Epithelial cell of proximal tubule (primary cell): ENCODE data around the gene TENM3. TPM values are rescaled to one million over a fixed set of nuclear protein-coding genes. Genes with fewer than 3 reads are reported as not detected.

Source experiments
- DNase-seq: peaks from one replicate; pipeline ENCODE4 v3.0.0-alpha.2; 2011; ENCODE audit warnings: low read depth
- H3K4me3 ChIP-seq: 2 replicates; pipeline ENCODE4 v1.5.1; 2011; ENCODE audit warnings: low read depth, mild to moderate bottlenecking, low read length
- total RNA-seq: library from RNA; depleted of rRNA; stranded (reverse); fragments of >200 nt; gene quantifications from 2 replicates; pipeline ENCODE4 v1.2.3, GENCODE V29; 2015
- TF ChIP-seq, protein P1 (sequence below): conservative IDR thresholded peaks from 2 replicates; pipeline ENCODE4 v1.5.1; 2012; ENCODE audit warnings: low read depth, mild to moderate bottlenecking, low read length

The TENM3 gene
- total RNA-seq, 1 donor from 2014 or later, result 2.4 TPM

GRCh38 chr4:182662551-182662950, 419.3 kb downstream of the TENM3 start:
- no peak for DNase-seq
- H3K4me3 ChIP-seq, result no peak overlapping the region
- TF ChIP-seq, protein P1, sequence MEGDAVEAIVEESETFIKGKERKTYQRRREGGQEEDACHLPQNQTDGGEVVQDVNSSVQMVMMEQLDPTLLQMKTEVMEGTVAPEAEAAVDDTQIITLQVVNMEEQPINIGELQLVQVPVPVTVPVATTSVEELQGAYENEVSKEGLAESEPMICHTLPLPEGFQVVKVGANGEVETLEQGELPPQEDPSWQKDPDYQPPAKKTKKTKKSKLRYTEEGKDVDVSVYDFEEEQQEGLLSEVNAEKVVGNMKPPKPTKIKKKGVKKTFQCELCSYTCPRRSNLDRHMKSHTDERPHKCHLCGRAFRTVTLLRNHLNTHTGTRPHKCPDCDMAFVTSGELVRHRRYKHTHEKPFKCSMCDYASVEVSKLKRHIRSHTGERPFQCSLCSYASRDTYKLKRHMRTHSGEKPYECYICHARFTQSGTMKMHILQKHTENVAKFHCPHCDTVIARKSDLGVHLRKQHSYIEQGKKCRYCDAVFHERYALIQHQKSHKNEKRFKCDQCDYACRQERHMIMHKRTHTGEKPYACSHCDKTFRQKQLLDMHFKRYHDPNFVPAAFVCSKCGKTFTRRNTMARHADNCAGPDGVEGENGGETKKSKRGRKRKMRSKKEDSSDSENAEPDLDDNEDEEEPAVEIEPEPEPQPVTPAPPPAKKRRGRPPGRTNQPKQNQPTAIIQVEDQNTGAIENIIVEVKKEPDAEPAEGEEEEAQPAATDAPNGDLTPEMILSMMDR, result no peak

GRCh38 chr4:182671231-182671630, 428.0 kb downstream of the TENM3 start:
- no peak overlapping the region for H3K4me3 ChIP-seq
- TF ChIP-seq, protein P1, result no peak
- DNase-seq, result no peak

DNA sequence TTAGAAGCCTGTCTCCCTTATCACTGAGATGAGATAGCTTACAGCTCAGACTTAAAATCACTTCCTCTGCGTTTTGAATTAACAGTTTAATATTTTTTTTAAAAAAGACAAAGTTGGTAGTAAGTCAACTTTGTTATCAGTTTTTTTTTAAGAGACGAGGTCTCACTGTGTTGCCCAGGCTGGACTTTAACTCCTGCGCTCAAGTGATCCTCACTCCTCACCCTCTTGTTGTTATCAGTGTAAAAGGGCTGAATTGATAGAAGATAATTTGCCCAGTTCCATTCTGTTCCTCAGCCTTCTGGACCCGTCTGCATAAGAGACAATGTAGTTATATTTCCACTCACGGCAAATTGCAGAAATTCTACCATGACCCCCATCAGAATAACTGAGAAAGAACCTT, 428.5 kb downstream of the TENM3 start:
- H3K4me3 ChIP-seq, result no peak overlapping the region

DNA sequence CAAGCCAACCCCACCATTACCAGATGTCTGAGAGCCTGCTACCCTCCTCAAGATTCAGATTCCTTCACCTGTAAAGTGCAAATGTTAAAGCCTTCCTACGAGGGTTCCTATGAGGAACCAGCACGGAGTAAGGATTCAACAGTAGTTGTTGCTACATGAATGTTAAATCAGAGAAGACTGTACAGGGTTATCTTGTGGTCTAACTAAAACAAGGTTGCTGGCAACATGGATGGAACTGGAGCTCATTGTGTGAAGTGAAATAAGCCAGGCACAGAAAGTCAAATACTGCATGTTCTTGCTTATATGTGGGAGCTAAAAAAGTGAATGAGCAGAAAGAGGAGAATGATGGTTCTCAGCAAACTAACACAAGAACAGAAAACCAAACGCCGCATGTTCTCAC, 435.4 kb downstream of the TENM3 start:
- H3K4me3 ChIP-seq, result no peak overlapping the region
- TF ChIP-seq, protein P1, result no peak
- DNase-seq, result no peak

More for the DNA sequence above, 428.5 kb downstream of the TENM3 start:
- DNase-seq, result no peak
- TF ChIP-seq, protein P1, result no peak

- TF ChIP-seq, protein P1, result no peak
- H3K4me3 ChIP-seq, result no peak overlapping the region
- no peak for DNase-seq
Observed at GRCh38 chr4:182679533-182679932, 436.3 kb downstream of the TENM3 start.

GRCh38 chr4:182680234-182680653, 437.0 kb downstream of the TENM3 start:
- DNase-seq, result no peak
- H3K4me3 ChIP-seq, result no peak overlapping the region
- TF ChIP-seq, protein P1, result no peak

- no peak overlapping the region for H3K4me3 ChIP-seq
- TF ChIP-seq, protein P1, result no peak
- DNase-seq, result no peak
Observed at GRCh38 chr4:182683661-182684060, 440.5 kb downstream of the TENM3 start.
